NCI-H748 (cell line): Measurements from ENCODE around the gene TMEM132A.

Source experiments
- DNase-seq: peaks from one replicate; lab custom pipeline; 2025; ENCODE audit not compliant: unreplicated experiment; lab: John Stamatoyannopoulos, UW

TMEM132A gene, protein sequence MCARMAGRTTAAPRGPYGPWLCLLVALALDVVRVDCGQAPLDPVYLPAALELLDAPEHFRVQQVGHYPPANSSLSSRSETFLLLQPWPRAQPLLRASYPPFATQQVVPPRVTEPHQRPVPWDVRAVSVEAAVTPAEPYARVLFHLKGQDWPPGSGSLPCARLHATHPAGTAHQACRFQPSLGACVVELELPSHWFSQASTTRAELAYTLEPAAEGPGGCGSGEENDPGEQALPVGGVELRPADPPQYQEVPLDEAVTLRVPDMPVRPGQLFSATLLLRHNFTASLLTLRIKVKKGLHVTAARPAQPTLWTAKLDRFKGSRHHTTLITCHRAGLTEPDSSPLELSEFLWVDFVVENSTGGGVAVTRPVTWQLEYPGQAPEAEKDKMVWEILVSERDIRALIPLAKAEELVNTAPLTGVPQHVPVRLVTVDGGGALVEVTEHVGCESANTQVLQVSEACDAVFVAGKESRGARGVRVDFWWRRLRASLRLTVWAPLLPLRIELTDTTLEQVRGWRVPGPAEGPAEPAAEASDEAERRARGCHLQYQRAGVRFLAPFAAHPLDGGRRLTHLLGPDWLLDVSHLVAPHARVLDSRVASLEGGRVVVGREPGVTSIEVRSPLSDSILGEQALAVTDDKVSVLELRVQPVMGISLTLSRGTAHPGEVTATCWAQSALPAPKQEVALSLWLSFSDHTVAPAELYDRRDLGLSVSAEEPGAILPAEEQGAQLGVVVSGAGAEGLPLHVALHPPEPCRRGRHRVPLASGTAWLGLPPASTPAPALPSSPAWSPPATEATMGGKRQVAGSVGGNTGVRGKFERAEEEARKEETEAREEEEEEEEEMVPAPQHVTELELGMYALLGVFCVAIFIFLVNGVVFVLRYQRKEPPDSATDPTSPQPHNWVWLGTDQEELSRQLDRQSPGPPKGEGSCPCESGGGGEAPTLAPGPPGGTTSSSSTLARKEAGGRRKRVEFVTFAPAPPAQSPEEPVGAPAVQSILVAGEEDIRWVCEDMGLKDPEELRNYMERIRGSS

DNA sequence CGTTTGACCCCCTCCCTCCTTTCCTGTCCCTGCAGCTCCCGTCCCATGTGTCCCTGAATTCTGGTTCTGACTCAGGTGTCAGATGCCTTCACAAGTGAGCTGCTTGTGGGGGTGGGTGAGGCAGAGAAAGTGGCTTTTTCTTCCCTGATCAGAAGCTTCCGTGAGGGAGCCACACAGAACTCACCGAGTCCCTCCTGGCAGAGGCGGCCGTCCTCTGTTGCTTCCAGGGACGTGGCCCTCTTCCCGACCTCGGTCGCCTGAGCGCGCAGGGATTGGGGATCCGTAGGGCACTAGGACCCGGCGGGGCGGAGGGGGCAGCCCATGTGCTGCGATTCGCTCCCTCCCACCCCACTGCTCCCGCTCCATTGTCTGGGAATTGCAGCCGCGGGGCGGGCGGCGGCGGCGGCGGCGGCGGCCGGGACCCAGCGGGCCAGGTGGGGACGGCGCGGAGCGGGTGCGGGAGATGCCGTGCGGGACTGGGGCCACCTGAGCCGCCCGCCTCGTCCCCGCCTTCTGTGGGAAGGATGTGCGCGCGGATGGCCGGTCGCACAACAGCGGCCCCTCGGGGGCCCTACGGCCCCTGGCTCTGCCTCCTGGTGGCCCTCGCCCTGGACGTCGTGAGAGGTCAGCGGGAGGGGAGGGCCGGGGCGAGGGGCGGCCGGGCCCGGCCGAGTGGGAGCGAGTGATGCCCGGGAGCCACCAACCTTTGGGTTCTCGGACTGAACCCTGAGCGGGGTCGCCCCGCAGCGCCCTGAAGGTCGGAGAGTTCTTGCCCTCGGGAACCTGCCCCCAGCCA, at the start of gene TMEM132A:
Gene TMEM132A (plus strand): TSS at position 351 of the 796 bp plus-strand sequence. CDS start 174 bp downstream, at position 525.
- peak; percentile 85 for DNase-seq

DNA sequence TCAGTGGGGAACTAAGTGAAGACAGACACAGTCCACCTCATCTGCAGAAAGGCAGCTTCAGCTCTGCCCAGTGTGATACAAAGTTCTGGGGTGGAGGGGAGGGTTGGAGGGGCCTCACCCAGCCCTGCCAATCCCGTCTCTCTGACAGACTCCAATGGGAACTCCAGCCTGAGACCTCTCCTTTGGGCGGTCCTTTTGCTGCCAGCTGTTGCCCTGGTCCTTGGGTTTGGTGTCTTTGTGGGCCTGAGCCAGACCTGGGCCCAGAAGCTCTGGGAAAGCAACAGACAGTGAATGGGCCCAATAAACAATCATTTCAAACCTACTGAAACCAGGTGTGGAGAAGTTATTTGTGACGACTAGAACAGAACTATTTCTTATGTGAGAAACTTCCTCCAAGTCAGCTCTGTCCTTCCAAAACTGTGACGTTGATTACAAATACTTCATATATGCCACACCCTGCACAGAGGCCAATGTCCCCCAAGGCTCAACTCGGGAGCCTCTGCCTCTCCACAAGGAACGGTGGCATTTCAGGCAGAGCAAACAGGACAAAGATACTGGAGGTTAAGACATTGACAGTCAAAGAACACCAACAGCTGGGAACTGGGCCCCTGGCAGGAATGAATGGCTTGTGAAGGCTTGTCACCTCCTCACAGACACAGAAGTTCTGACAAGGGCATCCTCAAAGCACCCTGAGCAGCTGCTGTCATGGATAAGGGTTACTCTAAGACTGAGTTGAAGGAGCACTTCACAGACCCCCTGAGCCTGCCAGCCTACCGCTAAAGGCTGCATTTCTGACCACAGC, 48.7 kb upstream of the TMEM132A start:
- no peak for DNase-seq

DNA sequence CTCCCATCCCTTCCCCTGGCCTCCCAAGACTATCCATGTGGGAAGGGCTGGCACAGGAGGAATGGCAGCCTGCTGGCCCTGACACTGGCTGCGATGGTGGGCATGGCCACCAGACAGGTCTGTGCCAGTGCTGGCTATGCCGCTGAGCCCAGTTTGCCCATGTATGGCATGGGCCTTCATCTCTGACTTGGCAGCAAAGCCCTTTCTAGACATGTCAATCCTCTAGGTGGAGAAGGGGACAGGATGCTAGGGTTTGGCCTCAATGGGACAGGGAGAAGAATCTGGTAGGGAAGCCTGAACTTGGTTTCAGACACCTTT, 48.1 kb upstream of the TMEM132A start:
- no peak for DNase-seq

DNA sequence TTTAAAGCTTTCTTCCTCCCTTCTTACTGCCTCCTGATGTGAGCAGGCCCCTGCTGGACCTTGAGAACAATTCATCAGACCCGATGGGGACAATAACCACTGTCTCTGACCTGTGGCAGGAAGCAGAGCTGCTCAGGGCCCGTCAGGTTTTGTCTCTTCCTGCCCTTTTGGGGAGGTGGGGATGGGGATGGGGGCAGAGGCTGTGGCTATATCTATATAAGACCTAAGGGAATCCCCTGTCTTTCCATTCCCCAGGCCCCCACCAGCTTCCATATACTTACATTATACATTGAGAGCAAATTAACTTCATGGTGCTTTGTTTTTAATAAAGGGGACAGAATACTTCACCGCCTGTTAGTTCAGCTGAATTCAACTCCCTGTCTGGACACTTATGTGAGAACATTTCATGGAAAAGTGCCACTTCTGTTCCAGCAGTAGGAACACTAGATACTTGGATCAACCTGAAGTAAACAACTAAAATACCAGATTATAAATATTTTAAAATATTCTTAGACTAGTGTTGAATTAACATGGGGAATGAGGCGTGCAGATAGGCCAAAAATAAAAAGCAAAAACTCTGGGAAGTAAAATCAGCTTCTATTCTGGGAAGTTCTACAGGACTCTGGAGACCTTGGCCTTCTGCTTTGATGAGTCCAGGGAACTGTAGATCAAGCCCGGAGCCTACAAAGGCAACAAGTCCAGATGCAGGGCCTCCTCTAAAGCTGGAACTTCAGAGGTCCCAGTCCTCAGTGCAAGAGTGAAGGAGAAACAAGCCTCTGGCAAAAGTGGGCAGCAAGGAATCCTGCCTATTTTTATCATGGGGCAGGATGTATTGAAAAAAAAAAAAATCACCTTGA, 45.8 kb upstream of the TMEM132A start:
- no peak for DNase-seq

DNA sequence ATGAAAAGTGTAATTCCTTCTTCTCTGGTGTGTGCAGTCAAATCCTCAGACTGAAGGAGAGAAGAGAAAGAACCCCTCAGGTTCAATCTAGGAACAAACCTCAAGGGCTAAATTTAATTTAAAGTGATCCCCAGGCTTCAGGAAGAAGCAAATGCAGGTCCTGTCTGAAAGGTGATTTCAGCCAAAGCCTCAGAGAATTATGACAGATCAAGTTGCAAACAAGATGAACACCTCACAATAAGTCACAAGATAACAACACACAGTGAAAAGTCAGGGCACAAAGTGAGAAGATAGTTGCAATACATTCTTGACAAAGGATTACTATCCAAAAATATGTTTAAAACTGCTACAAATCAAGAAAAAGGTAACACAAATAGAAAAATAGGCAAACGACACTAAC, 45.2 kb upstream of the TMEM132A start:
- DNase-seq, result no peak

DNA sequence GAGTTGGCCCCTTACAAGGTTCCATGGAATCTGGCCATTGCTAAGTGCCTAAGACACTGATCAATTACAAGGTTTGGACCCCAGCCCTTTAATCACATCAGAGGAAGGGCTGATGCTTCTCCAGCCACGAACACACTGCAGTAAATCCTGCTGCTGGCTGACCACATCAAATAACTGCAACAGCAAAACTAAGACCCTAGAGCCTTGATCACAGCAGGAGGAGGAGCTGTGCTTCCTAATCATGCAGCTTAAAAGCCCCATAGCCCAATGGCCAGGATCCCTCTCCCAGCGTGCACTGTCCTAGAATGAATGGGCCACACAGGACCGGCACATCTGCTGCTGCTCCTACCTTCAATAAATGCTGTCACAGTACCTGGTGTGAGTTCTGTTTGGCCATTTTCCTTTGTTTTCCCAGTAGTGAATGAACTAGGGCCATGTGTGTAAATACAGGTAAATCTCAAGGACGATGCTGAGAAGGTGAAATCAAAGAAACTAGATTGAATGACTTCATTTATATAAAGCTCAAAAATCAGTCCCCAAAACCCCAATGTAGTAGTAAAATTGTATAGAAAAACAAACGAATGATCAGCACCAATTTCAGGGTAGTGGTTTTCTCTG, 44.2 kb upstream of the TMEM132A start:
- DNase-seq, result no peak

DNA sequence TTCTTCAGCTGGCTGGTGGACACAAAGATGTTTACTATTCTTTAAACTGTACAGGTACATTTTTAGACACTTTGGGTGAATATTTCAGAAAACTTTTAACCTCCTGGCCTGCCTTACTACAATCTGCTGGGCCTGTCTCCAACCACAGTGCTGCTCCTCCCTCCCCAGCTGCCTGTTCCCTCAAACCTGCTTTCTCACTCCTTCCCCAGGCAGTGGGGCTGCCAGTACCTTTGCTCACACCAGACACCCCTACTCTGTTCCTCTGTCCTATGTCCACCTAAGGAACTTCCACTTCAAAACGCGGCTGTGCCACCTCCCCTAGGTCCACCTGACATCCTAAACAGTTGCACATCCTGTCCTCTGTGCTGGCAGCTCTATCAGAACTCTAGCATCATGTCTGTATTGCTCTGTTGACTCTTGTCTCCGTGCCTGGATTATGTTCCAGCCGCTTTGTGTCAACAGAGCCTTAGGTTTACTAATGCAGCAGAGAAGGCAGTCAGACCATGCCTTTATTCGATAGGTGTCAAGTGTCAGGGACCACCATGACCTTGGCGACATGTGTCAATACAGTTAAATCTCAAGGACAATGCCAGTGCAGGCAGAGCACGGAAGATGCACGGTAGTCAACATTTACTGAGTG, 43.5 kb upstream of the TMEM132A start:
- peak; percentile 89 for DNase-seq

DNA sequence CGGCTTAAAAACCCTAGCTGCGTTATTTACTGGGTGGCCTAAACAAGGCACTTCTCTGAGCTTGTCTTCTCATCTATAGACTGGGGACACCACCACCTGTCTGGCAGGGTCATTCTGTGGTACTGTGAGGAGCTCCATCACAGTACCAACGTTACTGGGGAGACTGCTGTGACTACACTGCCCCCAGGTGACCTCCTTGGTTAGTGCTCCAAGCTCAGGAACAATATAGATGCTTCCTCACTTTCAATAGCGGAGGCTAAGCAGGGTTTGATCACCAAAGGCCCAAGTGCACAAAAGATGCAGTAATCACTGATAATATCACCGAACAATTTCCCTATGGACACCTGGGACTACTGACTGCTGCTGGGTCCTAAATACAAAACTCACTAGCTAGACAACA, 36.7 kb upstream of the TMEM132A start:
- DNase-seq, result peak; percentile 75

DNA sequence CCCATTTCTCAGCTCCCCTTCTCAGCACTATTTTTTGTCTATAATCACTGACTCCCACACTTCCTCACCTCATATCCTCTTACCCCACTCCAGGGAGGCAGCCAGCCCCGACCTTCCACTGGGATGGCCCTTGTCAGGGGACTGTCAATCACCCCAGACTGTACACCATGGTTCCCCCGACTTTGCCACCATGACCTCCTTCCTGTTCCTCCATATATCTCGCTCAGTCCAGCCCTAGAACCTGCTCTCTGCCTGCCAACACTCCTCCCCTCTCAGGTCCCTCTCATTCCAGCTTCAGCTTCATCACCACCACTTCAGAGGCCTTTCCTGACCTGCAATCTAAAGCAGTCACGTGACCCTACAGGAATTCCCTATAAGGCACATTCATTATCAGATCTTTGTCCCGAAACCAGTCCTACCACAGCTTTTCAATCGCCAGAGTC, 34.4 kb upstream of the TMEM132A start:
- DNase-seq, result no peak

DNA sequence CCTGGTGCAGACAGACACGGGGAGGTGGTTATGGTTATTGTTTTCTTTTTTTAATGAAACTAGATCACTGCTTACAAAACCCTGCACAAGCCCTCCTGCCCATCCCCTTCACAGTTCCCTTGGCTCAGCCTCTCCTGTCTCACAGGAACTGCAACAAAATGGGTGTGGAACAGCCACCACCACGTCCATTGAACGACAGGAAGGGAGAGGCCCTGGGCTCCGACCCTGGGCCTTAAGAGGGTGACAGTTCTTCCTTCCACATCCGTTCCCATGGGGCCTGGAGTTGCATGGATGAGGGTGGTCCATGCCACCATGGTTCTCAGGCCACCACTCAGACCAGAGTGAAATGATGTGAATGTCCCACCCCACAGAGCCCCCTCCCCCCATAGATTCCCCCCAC, 33.6 kb upstream of the TMEM132A start:
- no peak for DNase-seq

DNA sequence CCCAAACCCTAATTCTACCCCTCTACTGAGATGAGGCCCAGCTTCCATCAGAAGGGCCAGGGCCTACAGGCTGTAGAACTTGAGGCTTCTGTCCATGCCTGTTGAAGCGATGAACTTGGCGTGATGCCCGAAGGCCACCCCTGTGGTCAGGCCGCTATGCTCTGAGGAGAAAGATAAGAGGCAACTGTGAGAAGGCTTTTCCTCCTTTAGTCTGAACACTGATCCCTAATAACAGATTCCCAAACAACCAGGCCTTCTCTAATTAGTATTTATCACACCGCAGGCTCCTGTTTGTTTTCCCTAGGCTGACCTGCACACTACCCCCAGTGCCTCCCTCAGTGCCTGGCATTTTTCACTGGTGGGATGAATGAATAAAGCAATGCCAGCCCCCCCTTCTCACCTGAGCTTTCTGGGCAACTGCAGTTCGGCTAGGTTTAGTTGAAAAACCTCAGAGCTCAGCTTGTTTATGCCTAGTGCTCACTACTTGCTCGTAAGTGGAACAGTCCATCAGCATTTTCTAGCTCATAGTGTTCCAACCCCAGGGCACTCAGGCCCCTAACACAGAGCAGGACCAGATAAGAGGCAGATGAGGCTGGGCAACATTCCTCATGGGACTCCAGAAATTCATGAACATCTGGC, 33.0 kb upstream of the TMEM132A start:
- DNase-seq, result no peak

DNA sequence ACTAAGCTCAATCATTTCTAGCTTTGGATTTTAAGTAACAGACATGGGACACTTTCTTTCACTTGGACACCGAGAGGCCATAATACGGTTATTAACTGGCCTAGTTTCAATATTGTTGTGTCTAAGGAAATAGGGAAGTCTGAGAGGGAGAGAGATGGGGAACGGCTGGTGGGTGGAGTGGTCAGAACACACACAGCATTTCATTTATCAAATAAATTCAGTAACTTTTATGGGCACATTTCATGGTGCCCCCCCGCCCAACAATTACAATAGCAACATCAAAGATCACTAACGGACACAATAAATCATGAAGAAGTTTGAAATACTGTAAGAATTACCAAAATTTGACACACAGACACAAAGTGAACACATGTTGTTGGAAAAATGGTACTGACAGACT, 28.6 kb upstream of the TMEM132A start:
- DNase-seq, result no peak

DNA sequence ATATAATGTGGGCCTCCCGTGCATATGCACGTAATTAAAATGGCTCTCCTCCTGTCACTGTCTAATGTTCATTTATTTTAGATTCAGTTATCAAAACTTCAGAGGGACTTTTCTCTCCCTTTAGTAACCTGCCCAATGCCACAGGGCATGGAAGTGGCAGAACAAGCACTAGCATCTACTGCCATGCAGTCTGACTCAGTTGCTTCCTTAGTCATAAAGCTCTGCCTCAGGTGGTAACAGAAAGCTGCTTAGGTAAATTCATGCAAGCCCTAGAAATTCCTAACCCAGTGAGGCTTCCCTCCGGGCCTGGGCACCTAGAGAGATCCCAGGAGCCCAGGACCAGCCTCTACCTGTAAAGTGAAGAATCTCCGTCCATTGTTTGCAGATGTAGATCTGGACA, 26.8 kb upstream of the TMEM132A start:
- no peak for DNase-seq

DNA sequence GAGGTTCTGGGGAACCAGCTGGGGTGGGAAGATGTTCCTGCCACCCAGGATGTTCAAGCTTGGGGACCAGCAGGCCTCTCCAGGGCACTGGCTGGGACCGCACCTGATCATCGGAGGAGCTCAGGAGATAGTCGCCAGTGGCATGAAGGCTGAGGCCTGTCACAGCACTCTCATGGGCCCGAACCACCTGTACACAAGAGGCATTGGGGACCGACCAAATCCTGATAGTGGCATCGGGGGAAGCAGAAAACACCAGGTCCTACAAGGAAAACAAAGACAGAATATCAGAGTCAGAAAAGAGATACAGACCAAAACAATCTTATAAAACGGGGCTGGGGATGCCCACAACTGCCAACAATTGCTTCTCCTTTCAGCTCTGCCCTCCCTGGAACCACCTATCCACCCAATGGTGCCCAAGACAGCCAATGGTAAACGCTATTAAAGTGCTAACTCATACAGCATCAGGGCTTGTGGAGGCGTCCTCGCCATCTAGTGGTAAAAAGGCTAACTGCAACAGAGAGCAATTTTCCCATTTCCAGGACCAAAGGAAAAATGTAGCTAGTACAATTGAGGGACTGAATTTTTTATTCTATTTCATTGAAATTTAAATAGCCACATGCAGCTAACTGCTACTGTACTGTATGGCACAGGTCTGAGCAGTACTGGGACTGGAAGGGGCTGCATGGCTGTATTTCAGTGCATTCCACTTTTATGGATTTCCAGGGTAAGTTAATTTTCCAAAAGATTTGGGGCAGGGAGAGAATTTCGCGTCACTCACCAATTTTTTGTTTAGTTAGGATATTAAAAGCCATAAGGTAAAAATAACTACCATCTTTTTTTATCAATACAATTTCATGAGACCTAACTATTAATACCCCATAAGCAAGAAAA, 25.0 kb upstream of the TMEM132A start:
- DNase-seq, result peak; percentile 50

DNA sequence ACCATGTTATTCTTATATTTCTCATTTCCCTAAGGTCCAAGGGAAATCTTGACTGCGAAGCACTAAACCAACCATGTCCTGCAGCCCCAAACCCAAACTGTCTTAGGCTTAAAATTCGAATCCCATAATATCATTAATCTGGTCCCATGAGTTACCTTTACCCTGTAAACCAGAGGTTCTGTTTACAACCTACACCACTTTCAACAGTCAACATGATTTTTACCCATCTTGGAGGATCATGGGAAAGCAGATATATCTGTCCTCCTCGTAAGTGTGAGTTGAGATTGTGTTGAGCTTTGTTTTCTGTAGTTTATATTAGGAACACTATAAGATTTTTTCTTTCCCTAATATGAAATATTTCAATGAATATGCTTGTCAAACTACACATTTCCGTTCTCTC, 24.3 kb upstream of the TMEM132A start:
- no peak for DNase-seq

DNA sequence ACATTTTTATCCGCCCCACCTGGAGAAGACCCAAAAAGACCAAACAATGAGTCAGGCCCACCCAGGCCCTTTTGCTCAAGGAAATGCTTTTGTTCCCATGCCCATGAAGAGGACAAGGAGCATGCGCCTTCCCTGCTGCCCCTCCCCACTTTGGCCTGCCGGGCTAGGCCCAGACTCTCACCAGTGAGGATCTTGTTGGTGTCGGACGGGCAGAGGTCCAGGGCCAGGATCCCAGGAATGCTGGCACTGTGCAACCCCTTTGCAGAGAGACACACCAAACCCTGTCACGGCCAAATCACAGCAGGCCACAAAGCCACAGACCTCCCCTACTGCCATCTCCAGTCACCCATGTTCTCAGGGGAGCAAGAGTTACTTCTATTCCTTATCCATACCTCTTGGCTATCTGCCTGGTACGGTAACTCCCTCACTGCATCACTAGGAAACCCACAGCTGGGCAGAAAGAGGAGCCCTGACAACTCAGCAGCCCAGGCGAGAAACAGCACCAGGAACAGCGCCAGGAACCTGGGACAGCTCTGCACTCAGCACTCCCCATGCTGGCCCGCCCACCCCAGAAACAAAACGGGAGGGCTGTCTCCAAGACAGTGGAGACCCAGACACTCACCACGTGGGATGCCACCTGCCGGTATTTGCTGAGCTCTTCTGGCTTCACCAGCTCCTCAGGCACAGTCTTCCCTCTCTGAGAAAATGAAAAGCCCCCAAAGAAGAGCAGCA, 23.4 kb upstream of the TMEM132A start:
- no peak for DNase-seq
